ENCODE results near the gene NLGN4Y. TPM values are rescaled to one million over a fixed set of nuclear protein-coding genes. Genes with fewer than 3 reads are reported as not detected.

Gene NLGN4Y
- total RNA-seq, 1 experiment from 2014 or later: not detected

DNA sequence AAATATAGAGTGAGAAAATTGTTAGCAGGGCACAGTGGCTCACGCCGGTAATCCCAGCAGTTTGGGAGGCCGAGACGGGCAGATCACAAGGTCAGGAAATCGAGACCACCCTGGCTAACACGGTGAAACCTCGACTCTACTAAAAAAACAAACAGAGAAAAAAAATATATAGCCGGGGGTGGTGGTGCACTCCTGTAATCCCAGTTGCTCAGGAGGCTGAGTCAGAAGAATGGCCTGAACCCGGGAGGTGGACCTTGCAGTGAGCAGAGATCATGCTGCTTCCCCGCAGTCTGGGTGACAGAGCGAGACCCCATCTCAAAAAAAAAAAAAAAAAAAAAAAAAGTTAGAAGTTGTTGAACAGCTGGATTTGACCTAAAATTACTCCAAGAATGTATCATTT lies 269.3 kb downstream of the NLGN4Y start:
- Histone ChIP-seq H3T11ph (ENCODE audit: low read length) (no peak overlapping the region), H3K18ac (ENCODE audit: insufficient read length, low read depth, low read length) (no peak overlapping the region), H2BK5ac (ENCODE audit: insufficient read length, low read length) (no peak overlapping the region), H3K4me1 (ENCODE audit: insufficient read depth, low read length) (no peaks in the 10 kb centered on the region), H3K56ac (ENCODE audit: insufficient read length, low read depth, low read length) (no peak overlapping the region), H3K79me2 (ENCODE audit: insufficient read depth, low read length) (no peaks in the 10 kb centered on the region), H4K20me1 (ENCODE audit: control insufficient read depth, insufficient read depth, insufficient read length) (no peaks in the 10 kb centered on the region), H4K8ac (replicated peaks; ENCODE audit: insufficient read length, low read depth, low read length) (no peak overlapping the region), H4K5ac (ENCODE audit: insufficient read length, low read depth, low read length) (no peak overlapping the region), H2BK120ac (ENCODE audit: low read depth, low read length, poor library complexity, severe bottlenecking) (no peak overlapping the region), H2AFZ (ENCODE audit: low read length) (no peak overlapping the region), H2AK5ac (ENCODE audit: insufficient read length, low read length) (no peak overlapping the region), H3K4ac (ENCODE audit: low read depth, low read length) (no peak overlapping the region), H2BK20ac (ENCODE audit: low read depth, low read length, poor library complexity, severe bottlenecking) (no peak overlapping the region), H2BK15ac (ENCODE audit: low read depth, low read length) (no peak overlapping the region), H3K23me2 (ENCODE audit: insufficient read length, low read depth, low read length, poor library complexity, severe bottlenecking) (no peaks in the 10 kb centered on the region), H3K4me2 (ENCODE audit: insufficient read depth, insufficient read length, low read length) (no peak overlapping the region), H3K23ac (ENCODE audit: insufficient read length, low read depth, low read length) (no peak overlapping the region), H2BK12ac (ENCODE audit: insufficient read length, low read depth, low read length) (no peak overlapping the region), H3K9ac (ENCODE audit: extremely low read depth, insufficient read length, low read length) (no peak overlapping the region), H3K27ac (ENCODE audit: insufficient read length, low read depth, low read length) (no peak overlapping the region), H3K14ac (ENCODE audit: insufficient read depth, low read length) (no peak overlapping the region), H4K91ac (ENCODE audit: insufficient read length, low read depth, low read length) (no peak overlapping the region), H3K27me3 (ENCODE audit: insufficient read depth, low read length) (no peaks in the 10 kb centered on the region), H3K79me1 (ENCODE audit: insufficient read depth, low read depth, low read length, poor library complexity, severe bottlenecking) (no peaks in the 10 kb centered on the region), H3K9me3 (ENCODE audit: control insufficient read depth, low read depth, low read length) (no peaks in the 10 kb centered on the region)
- no peaks in the 10 kb centered on the region for H3K36me3 Mint-ChIP-seq (ENCODE audit: insufficient read depth in 1 of 3, low read depth in 3 of 3)
- no peak for DNase-seq
- no peaks in the 10 kb centered on the region for H3K9me3 Mint-ChIP-seq
- no peaks in the 10 kb centered on the region for H3K27me3 Mint-ChIP-seq (ENCODE audit: low read depth)
- H3K4me3 Mint-ChIP-seq: no peak overlapping the region
- no peak overlapping the region for H3K27ac Mint-ChIP-seq
- TF ChIP-seq, protein P1, sequence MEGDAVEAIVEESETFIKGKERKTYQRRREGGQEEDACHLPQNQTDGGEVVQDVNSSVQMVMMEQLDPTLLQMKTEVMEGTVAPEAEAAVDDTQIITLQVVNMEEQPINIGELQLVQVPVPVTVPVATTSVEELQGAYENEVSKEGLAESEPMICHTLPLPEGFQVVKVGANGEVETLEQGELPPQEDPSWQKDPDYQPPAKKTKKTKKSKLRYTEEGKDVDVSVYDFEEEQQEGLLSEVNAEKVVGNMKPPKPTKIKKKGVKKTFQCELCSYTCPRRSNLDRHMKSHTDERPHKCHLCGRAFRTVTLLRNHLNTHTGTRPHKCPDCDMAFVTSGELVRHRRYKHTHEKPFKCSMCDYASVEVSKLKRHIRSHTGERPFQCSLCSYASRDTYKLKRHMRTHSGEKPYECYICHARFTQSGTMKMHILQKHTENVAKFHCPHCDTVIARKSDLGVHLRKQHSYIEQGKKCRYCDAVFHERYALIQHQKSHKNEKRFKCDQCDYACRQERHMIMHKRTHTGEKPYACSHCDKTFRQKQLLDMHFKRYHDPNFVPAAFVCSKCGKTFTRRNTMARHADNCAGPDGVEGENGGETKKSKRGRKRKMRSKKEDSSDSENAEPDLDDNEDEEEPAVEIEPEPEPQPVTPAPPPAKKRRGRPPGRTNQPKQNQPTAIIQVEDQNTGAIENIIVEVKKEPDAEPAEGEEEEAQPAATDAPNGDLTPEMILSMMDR (conservative IDR thresholded peaks at IDR 0.05): no peak
- no peaks in the 10 kb centered on the region for H3K4me1 Mint-ChIP-seq
- WGBS (ENCODE audit: extremely low coverage, insufficient read length, low lambda C conversion rate): no CpG with 5 or more reads among the region's 11 CpGs

Data from H9 (cell line).